H1 (cell line): Measurements from ENCODE around the gene PPM1L. TPM values are rescaled to one million over a fixed set of nuclear protein-coding genes. Genes with fewer than 3 reads are reported as not detected.

ENCODE experiments used
- KDM1A ChIP-seq: fragments of 200-600, 300-600 bp; sonication (generic); IDR thresholded peaks from 2 replicates; pipeline ENCODE4 v1.7.1; 2016; ENCODE audit warnings: mild to moderate bottlenecking, low read length, borderline replicate concordance
- RXRA ChIP-seq: IDR thresholded peaks from 2 replicates; pipeline ENCODE4 v1.6.1; 2011; ENCODE audit warnings: low read depth, mild to moderate bottlenecking, low read length, moderate library complexity; ENCODE audit not compliant: insufficient read depth
- SRF ChIP-seq: IDR thresholded peaks from 2 replicates; pipeline ENCODE4 v1.6.1; 2011; ENCODE audit warnings: mild to moderate bottlenecking, low read depth, low read length, moderate library complexity
- ZNF274 ChIP-seq: IDR thresholded peaks from 2 replicates; pipeline ENCODE4 v1.7.0; 2012; ENCODE audit warnings: low read length, borderline replicate concordance; ENCODE audit errors: extremely low read depth
- polyA plus RNA-seq, 7 experiments: library from polyadenylated mRNA; depleted of rRNA in 3 of 7; stranded (reverse) in 5 of 7; unstranded in 2 of 7; fragments of >200 nt in 5 of 7; fragments of 200-250 nt in 2 of 7; gene quantifications; 1 replicate in 5 of 7; 2 replicates in 1 of 7; 4 replicates in 1 of 7; pipeline versions ENCODE4 v1.2.1 to v1.2.3, GENCODE V29; 2011 to 2013; ENCODE audit warnings: missing spikeins in 2 of 7, mixed read lengths in 2 of 7
- total RNA-seq: library from RNA; stranded (reverse); fragmentation: NEBNext Ultra II Directional; extraction: Animal tissue kit (Norgen Biotek cat#: 25700); gene quantifications from 2 replicates; pipeline ENCODE4 v1.2.1, GENCODE V29; 2021
- TF ChIP-seq, protein P1 (sequence below): fragments of 300-600 bp; sonication (generic); IDR thresholded peaks from 2 replicates; pipeline ENCODE4 v1.7.1; 2012; ENCODE audit warnings: low read length, moderate library complexity, mild to moderate bottlenecking, inconsistent platforms; ENCODE audit not compliant: insufficient replicate concordance

Gene PPM1L
- total and polyA plus RNA-seq, 2 of the 8 experiments (the other 6 are each of a cell fraction or from before 2014, with no cell fraction given): 2.8 to 18.1 TPM

- TF ChIP-seq, protein P1, sequence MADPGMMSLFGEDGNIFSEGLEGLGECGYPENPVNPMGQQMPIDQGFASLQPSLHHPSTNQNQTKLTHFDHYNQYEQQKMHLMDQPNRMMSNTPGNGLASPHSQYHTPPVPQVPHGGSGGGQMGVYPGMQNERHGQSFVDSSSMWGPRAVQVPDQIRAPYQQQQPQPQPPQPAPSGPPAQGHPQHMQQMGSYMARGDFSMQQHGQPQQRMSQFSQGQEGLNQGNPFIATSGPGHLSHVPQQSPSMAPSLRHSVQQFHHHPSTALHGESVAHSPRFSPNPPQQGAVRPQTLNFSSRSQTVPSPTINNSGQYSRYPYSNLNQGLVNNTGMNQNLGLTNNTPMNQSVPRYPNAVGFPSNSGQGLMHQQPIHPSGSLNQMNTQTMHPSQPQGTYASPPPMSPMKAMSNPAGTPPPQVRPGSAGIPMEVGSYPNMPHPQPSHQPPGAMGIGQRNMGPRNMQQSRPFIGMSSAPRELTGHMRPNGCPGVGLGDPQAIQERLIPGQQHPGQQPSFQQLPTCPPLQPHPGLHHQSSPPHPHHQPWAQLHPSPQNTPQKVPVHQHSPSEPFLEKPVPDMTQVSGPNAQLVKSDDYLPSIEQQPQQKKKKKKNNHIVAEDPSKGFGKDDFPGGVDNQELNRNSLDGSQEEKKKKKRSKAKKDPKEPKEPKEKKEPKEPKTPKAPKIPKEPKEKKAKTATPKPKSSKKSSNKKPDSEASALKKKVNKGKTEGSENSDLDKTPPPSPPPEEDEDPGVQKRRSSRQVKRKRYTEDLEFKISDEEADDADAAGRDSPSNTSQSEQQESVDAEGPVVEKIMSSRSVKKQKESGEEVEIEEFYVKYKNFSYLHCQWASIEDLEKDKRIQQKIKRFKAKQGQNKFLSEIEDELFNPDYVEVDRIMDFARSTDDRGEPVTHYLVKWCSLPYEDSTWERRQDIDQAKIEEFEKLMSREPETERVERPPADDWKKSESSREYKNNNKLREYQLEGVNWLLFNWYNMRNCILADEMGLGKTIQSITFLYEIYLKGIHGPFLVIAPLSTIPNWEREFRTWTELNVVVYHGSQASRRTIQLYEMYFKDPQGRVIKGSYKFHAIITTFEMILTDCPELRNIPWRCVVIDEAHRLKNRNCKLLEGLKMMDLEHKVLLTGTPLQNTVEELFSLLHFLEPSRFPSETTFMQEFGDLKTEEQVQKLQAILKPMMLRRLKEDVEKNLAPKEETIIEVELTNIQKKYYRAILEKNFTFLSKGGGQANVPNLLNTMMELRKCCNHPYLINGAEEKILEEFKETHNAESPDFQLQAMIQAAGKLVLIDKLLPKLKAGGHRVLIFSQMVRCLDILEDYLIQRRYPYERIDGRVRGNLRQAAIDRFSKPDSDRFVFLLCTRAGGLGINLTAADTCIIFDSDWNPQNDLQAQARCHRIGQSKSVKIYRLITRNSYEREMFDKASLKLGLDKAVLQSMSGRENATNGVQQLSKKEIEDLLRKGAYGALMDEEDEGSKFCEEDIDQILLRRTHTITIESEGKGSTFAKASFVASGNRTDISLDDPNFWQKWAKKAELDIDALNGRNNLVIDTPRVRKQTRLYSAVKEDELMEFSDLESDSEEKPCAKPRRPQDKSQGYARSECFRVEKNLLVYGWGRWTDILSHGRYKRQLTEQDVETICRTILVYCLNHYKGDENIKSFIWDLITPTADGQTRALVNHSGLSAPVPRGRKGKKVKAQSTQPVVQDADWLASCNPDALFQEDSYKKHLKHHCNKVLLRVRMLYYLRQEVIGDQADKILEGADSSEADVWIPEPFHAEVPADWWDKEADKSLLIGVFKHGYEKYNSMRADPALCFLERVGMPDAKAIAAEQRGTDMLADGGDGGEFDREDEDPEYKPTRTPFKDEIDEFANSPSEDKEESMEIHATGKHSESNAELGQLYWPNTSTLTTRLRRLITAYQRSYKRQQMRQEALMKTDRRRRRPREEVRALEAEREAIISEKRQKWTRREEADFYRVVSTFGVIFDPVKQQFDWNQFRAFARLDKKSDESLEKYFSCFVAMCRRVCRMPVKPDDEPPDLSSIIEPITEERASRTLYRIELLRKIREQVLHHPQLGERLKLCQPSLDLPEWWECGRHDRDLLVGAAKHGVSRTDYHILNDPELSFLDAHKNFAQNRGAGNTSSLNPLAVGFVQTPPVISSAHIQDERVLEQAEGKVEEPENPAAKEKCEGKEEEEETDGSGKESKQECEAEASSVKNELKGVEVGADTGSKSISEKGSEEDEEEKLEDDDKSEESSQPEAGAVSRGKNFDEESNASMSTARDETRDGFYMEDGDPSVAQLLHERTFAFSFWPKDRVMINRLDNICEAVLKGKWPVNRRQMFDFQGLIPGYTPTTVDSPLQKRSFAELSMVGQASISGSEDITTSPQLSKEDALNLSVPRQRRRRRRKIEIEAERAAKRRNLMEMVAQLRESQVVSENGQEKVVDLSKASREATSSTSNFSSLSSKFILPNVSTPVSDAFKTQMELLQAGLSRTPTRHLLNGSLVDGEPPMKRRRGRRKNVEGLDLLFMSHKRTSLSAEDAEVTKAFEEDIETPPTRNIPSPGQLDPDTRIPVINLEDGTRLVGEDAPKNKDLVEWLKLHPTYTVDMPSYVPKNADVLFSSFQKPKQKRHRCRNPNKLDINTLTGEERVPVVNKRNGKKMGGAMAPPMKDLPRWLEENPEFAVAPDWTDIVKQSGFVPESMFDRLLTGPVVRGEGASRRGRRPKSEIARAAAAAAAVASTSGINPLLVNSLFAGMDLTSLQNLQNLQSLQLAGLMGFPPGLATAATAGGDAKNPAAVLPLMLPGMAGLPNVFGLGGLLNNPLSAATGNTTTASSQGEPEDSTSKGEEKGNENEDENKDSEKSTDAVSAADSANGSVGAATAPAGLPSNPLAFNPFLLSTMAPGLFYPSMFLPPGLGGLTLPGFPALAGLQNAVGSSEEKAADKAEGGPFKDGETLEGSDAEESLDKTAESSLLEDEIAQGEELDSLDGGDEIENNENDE: no peak
- TF ChIP-seq SRF: no peak
- TF ChIP-seq RXRA: no peak
- no peak for TF ChIP-seq ZNF274
- no peak for TF ChIP-seq KDM1A
Measured at GRCh38 chr3:160831401-160831800, 75.4 kb downstream of the PPM1L start (continued).
